ENCODE measurements around the gene VEZT.

The VEZT gene

DNA sequence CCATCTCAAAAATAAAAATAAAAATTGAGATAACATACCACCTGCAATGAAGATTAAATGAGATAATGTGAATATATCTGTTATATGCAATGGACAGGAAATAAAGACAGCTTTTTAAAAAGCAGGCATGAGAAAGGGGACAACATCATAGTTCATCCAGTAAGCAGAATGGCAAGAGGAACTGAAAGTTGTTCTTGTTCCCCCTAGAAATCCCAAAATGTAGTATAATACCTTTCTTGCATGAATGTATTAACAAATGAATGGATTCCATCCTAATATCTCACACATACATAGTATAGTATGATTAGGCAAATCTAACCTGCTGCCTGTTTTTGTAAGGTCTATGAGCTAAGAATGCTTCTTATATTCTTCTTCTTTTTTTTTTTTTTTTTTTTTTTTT is 31.8 kb upstream of the VEZT start:
- no peaks in the 10 kb centered on the region for H4K20me1 ChIP-seq (ENCODE audit: insufficient read depth, low read length)
- ATAC-seq (ENCODE audit: insufficient read depth, low read depth), result no peak
- DNase-seq, result no peak
- H2AFZ ChIP-seq (ENCODE audit: low read depth, low read length), result no peak overlapping the region
- no peak overlapping the region for H3K4me2 ChIP-seq (ENCODE audit: insufficient read depth, low read length)
- H3K4me3 ChIP-seq (ENCODE audit: low read depth in 1 of 2, low read length in 2 of 2), result no peak overlapping the region
- no peaks in the 10 kb centered on the region for H3K4me1 ChIP-seq (ENCODE audit: insufficient read depth, low read length)
- H3K27ac ChIP-seq (ENCODE audit: low read length), result no peak overlapping the region
- no peak for TF ChIP-seq EZH2 (IDR thresholded peaks at IDR 0.05; ENCODE audit: borderline replicate concordance, low read depth, low read length, severe bottlenecking)
- TF ChIP-seq, protein P1, sequence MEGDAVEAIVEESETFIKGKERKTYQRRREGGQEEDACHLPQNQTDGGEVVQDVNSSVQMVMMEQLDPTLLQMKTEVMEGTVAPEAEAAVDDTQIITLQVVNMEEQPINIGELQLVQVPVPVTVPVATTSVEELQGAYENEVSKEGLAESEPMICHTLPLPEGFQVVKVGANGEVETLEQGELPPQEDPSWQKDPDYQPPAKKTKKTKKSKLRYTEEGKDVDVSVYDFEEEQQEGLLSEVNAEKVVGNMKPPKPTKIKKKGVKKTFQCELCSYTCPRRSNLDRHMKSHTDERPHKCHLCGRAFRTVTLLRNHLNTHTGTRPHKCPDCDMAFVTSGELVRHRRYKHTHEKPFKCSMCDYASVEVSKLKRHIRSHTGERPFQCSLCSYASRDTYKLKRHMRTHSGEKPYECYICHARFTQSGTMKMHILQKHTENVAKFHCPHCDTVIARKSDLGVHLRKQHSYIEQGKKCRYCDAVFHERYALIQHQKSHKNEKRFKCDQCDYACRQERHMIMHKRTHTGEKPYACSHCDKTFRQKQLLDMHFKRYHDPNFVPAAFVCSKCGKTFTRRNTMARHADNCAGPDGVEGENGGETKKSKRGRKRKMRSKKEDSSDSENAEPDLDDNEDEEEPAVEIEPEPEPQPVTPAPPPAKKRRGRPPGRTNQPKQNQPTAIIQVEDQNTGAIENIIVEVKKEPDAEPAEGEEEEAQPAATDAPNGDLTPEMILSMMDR (IDR thresholded peaks at IDR 0.05; ENCODE audit: borderline replicate concordance, extremely low read depth, low read length, poor library complexity, severe bottlenecking), result no peak
- H3K27me3 ChIP-seq (ENCODE audit: insufficient read depth, low read length, poor library complexity), result no peaks in the 10 kb centered on the region
- no peaks in the 10 kb centered on the region for H3K79me2 ChIP-seq (ENCODE audit: insufficient read depth, low read length)
- H3K36me3 ChIP-seq (ENCODE audit: insufficient read depth, low read length), result no peaks in the 10 kb centered on the region
- no peak overlapping the region for H3K9ac ChIP-seq (ENCODE audit: low read depth, low read length)
- no peaks in the 10 kb centered on the region for H3K9me3 ChIP-seq (ENCODE audit: insufficient read depth, low read length, severe bottlenecking)

DNA sequence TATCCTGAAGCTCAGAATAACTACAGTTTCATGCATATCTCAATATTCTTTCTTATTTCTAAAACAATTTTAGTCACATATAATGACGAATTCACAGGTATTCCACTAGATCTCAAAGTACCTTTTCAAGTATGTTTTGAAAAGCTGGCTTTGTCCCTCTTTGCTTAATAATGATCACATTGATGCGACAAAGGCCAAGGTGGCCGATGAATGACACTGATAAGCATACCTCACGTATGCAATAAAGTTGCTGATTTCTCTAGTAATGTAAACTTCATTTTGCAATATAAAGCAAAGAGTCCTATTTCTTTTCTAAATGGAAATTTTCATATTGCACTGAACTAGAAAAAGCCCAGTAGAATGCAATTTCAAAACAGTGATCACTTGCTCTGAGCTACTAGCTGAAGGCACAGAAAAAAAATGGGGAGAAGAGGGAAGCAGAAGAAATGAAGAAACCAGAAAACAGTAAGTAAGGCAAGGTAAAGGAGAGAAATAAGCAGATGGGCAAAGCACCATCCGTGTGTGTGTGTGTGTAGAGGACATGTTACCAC is 29.7 kb upstream of the VEZT start:
- TF ChIP-seq, protein P1 (IDR thresholded peaks at IDR 0.05; ENCODE audit: borderline replicate concordance, extremely low read depth, low read length, poor library complexity, severe bottlenecking), result no peak
- H3K79me2 ChIP-seq (ENCODE audit: insufficient read depth, low read length), result no peaks in the 10 kb centered on the region
- no peaks in the 10 kb centered on the region for H3K4me1 ChIP-seq (ENCODE audit: insufficient read depth, low read length)
- no peak overlapping the region for H2AFZ ChIP-seq (ENCODE audit: low read depth, low read length)
- no peak overlapping the region for H3K27ac ChIP-seq (ENCODE audit: low read length)
- no peak overlapping the region for H3K4me2 ChIP-seq (ENCODE audit: insufficient read depth, low read length)
- H4K20me1 ChIP-seq (ENCODE audit: insufficient read depth, low read length), result no peaks in the 10 kb centered on the region
- H3K9me3 ChIP-seq (ENCODE audit: insufficient read depth, low read length, severe bottlenecking), result no peaks in the 10 kb centered on the region
- no peaks in the 10 kb centered on the region for H3K36me3 ChIP-seq (ENCODE audit: insufficient read depth, low read length)
- no peaks in the 10 kb centered on the region for H3K27me3 ChIP-seq (ENCODE audit: insufficient read depth, low read length, poor library complexity)
- no peak overlapping the region for H3K4me3 ChIP-seq (ENCODE audit: low read depth in 1 of 2, low read length in 2 of 2)
- H3K9ac ChIP-seq (ENCODE audit: low read depth, low read length), result no peak overlapping the region
- ATAC-seq (ENCODE audit: insufficient read depth, low read depth) (no peak), DNase-seq (no peak)

DNA sequence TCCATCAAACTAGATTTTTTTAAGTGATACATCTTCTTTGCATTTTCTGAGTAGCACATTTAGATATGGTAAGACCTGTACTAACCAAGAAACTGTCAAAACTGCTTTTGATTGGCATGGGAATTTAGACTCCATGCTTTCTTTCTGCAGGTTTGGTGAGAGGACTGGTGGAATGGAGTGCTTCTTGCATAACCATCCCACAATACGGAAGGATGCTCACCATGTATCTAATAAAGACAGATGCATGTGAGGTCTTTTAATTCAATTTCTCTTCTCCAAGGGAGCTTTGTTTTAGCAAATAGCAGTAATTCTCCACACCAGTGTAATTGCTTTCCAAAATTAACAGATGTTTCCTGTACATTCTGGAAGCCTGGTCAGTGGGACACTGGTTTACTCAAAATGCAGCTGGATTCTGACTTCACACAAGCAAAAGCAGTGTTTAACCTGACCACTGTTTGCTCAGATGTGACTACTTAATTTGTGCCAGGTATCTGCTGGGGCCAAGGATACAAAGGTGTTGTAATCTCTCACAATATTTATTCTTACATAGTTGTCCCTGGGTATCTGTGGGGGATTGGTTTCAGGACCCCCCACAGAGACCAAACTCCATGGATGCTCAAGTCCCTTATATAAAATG is 26.4 kb upstream of the VEZT start:
- Histone ChIP-seq H3K4me1 (ENCODE audit: insufficient read depth, low read length) (no peaks in the 10 kb centered on the region), H3K4me3 (ENCODE audit: low read depth in 1 of 2, low read length in 2 of 2) (no peak overlapping the region), H3K27me3 (ENCODE audit: insufficient read depth, low read length, poor library complexity) (no peaks in the 10 kb centered on the region), H3K4me2 (ENCODE audit: insufficient read depth, low read length) (no peak overlapping the region), H3K9ac (ENCODE audit: low read depth, low read length) (no peak overlapping the region), H2AFZ (ENCODE audit: low read depth, low read length) (no peak overlapping the region), H3K9me3 (ENCODE audit: insufficient read depth, low read length, severe bottlenecking) (no peaks in the 10 kb centered on the region), H3K27ac (ENCODE audit: low read length) (no peak overlapping the region), H3K79me2 (ENCODE audit: insufficient read depth, low read length) (no peaks in the 10 kb centered on the region), H4K20me1 (ENCODE audit: insufficient read depth, low read length) (no peaks in the 10 kb centered on the region), H3K36me3 (ENCODE audit: insufficient read depth, low read length) (no peaks in the 10 kb centered on the region)
- TF ChIP-seq EZH2 (IDR thresholded peaks at IDR 0.05; ENCODE audit: borderline replicate concordance, low read depth, low read length, severe bottlenecking), result no peak
- TF ChIP-seq, protein P1 (IDR thresholded peaks at IDR 0.05; ENCODE audit: borderline replicate concordance, extremely low read depth, low read length, poor library complexity, severe bottlenecking), result no peak
- DNase-seq, result no peak
- no peak for ATAC-seq (ENCODE audit: insufficient read depth, low read depth)
